ENCODE data around the gene PPM1N. TPM values are rescaled to one million over a fixed set of nuclear protein-coding genes. Genes with fewer than 3 reads are reported as not detected.

The PPM1N gene
- total and polyA plus RNA-seq, 2 of the 4 experiments (the other 2 are of a cell fraction) = 0.90 to 1.6 TPM

DNA sequence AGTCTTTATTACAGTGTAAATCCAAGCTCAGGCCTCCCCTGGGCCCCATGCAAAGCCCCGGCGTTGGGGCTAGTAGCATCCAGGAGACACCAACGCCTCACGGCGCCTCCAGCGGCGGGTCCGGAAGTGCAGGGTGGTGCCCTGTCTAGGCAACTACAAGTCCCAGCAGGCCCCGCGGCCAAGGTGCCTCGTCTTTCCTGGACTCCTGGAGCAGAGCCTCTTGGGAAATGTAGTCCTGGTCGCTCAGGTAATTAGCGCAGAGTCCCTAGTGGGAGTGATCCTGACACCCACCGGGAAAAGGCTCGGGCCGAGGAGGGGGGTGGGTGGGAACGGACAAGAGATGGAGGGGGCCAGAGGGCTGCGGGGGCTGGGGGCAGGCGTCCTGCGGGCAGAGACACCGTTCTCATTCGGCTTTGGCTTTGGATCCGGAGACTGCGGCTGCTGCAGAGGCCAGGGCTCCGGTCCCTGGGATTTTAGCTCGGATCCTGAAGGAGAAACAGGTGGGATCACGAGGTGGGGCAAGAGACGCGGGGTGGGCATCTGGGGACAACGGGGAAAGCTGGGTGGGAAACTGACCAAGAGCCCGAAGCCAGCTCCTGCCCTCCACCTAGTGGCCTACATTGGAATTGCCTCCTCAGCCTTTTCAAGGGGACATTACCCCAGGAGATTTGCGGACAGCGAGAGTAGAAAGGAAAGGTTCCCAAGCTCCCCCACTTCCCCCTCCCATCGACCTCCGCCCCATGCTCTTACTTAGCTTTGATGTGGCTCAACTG lies 12.8 kb upstream of the PPM1N start:
- Histone ChIP-seq H3K36me3 (ENCODE audit: control insufficient read depth, insufficient read depth, low read length) (no peaks in the 10 kb centered on the region), H3K14ac (replicated peaks; ENCODE audit: low read depth, low read length) (peak overlapping the region; percentile 64; the same call in 1 of the 2 replicates), H3K4me1 (ENCODE audit: control insufficient read depth, insufficient read depth, low read length) (no peaks in the 10 kb centered on the region), H2BK15ac (ENCODE audit: low read depth, low read length) (no peak overlapping the region), H2AK9ac (replicated peaks; ENCODE audit: low read depth, low read length, poor library complexity) (peak overlapping the region; percentile 78), H2BK120ac (ENCODE audit: low read depth, low read length) (no peak overlapping the region; the same call in 1 of the 2 replicates), H3K9me3 (ENCODE audit: control insufficient read depth, insufficient read depth, low read length) (no peaks in the 10 kb centered on the region), H3K4me3 (ENCODE audit: insufficient read depth, low read depth, low read length) (peak overlapping the region; percentile 57), H3K18ac (ENCODE audit: low read depth, low read length) (no peak overlapping the region), H4K91ac (ENCODE audit: insufficient read depth, low read depth, low read length) (0 out of 2 replicates have a peak overlapping the region, but pooled peaks have one; percentile 21), H3K56ac (ENCODE audit: extremely low read depth, insufficient read depth, low read length) (no peak overlapping the region), H2AK5ac (ENCODE audit: low read depth, low read length) (peak overlapping the region; percentile 67; the same call in 1 of the 2 replicates), H3K27me3 (ENCODE audit: control insufficient read depth, insufficient read depth, low read length) (no peaks in the 10 kb centered on the region), H3K23ac (ENCODE audit: low read depth, low read length) (no peak overlapping the region), H3K4me2 (ENCODE audit: low read depth, low read length) (peak overlapping the region; percentile 73), H3K9ac (ENCODE audit: low read depth, low read length) (peak overlapping the region; percentile 52), H4K5ac (ENCODE audit: low read depth, low read length) (no peak overlapping the region), H3K9me1 (ENCODE audit: insufficient read depth, low read length) (peaks cover 6% of the 10 kb centered on the region; the same call in 1 of the 2 replicates), H3K4ac (ENCODE audit: low read depth, low read length) (peak overlapping the region; percentile 56; the same call in 1 of the 2 replicates), H3K79me1 (ENCODE audit: low read depth in 1 of 2, low read length in 2 of 2) (no peaks in the 10 kb centered on the region; a peak in 1 of 4 replicates), H4K20me1 (ENCODE audit: insufficient read depth, low read length) (no peaks in the 10 kb centered on the region), H4K8ac (ENCODE audit: low read depth in 2 of 2, low read length in 2 of 2) (peak overlapping the region in 1 of 2 experiments; percentile 87; a peak in 2 of 4 replicates), H2AFZ (replicated peaks; ENCODE audit: low read length, poor library complexity) (peak overlapping the region; percentile 94), H2BK20ac (ENCODE audit: low read depth, low read length) (peak overlapping the region; percentile 51; the same call in 1 of the 2 replicates), H2BK5ac (ENCODE audit: low read depth, low read length, poor library complexity, severe bottlenecking) (peak overlapping the region; percentile 44), H3K27ac (ENCODE audit: insufficient read depth, low read length) (peak overlapping the region; percentile 47; the same call in 1 of the 2 replicates)
- BruUV-seq (replicated peaks) = no TSS peak
- intact Hi-C loops (cut with micrococcal nuclease) = loop anchor here (1.0 kb wide), 1 partner anchor 46 kb away; no protein-coding TSS in a partner anchor
- ChIA-PET CTCF (interaction anchor here (0.6 to 2.3 kb wide), 10 partner anchors 10 to 157 kb away, joined by 3 to 21 read pairs (median 6); partner anchors contain the start of genes FOSB, PPM1N and RTN2), POLR2A (ENCODE audit: unreplicated experiment) (no interaction called here)
- dilution Hi-C loops (cut with HindIII; ENCODE audit: low sequenced_read_pairs, unreplicated experiment) = no loop called here
- 11% methylated on average over 11 of the region's 35 CpGs; no CpG with 5 or more reads in 1 of the 2 experiments for WGBS, 2 experiments (ENCODE audit: extremely low coverage in 2 of 2, insufficient read length in 1 of 2)
- in situ Hi-C loops (cut with MboI; ENCODE audit: low sequenced_read_pairs) = no loop called here
- ATAC-seq (ENCODE audit: low read depth) (peak; percentile 100), DNase-seq (peak; percentile 90)
- TF ChIP-seq POLR2A (IDR thresholded peaks at IDR 0.05; ENCODE audit: low read depth, low read length) = no peak
- TF ChIP-seq MAFK (IDR thresholded peaks at IDR 0.05; ENCODE audit: low read depth, low read length) = peak; percentile 82
- peak; percentile 69 for TF ChIP-seq RAD21 (IDR thresholded peaks at IDR 0.05; ENCODE audit: low read length)
- TF ChIP-seq RCOR1 (IDR thresholded peaks at IDR 0.05; ENCODE audit: insufficient replicate concordance, low read length) = no peak
- TF ChIP-seq MAZ (IDR thresholded peaks at IDR 0.05; ENCODE audit: borderline replicate concordance, low read depth, low read length) = peak; percentile 22; the same call in 1 of the 2 replicates
- no peak for TF ChIP-seq CEBPB (IDR thresholded peaks at IDR 0.05; ENCODE audit: low read depth, low read length)
- TF ChIP-seq RFX5 (IDR thresholded peaks at IDR 0.05; ENCODE audit: low read depth, low read length) = no peak
- TF ChIP-seq, protein P1, sequence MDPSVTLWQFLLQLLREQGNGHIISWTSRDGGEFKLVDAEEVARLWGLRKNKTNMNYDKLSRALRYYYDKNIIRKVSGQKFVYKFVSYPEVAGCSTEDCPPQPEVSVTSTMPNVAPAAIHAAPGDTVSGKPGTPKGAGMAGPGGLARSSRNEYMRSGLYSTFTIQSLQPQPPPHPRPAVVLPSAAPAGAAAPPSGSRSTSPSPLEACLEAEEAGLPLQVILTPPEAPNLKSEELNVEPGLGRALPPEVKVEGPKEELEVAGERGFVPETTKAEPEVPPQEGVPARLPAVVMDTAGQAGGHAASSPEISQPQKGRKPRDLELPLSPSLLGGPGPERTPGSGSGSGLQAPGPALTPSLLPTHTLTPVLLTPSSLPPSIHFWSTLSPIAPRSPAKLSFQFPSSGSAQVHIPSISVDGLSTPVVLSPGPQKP (IDR thresholded peaks at IDR 0.05; ENCODE audit: borderline replicate concordance, low read depth, low read length) = no peak
- peak; percentile 52; the same call in 1 of the 2 replicates for TF ChIP-seq SMC3 (IDR thresholded peaks at IDR 0.05; ENCODE audit: low read depth, low read length)
- TF ChIP-seq, protein P2, sequence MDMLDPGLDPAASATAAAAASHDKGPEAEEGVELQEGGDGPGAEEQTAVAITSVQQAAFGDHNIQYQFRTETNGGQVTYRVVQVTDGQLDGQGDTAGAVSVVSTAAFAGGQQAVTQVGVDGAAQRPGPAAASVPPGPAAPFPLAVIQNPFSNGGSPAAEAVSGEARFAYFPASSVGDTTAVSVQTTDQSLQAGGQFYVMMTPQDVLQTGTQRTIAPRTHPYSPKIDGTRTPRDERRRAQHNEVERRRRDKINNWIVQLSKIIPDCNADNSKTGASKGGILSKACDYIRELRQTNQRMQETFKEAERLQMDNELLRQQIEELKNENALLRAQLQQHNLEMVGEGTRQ (IDR thresholded peaks at IDR 0.05; ENCODE audit: low read depth, low read length) = no peak
- TF ChIP-seq, protein P3, sequence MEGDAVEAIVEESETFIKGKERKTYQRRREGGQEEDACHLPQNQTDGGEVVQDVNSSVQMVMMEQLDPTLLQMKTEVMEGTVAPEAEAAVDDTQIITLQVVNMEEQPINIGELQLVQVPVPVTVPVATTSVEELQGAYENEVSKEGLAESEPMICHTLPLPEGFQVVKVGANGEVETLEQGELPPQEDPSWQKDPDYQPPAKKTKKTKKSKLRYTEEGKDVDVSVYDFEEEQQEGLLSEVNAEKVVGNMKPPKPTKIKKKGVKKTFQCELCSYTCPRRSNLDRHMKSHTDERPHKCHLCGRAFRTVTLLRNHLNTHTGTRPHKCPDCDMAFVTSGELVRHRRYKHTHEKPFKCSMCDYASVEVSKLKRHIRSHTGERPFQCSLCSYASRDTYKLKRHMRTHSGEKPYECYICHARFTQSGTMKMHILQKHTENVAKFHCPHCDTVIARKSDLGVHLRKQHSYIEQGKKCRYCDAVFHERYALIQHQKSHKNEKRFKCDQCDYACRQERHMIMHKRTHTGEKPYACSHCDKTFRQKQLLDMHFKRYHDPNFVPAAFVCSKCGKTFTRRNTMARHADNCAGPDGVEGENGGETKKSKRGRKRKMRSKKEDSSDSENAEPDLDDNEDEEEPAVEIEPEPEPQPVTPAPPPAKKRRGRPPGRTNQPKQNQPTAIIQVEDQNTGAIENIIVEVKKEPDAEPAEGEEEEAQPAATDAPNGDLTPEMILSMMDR (conservative IDR thresholded peaks at IDR 0.05; ENCODE audit: low read depth, low read length) = peak; percentile 83
- TF ChIP-seq BHLHE40 (IDR thresholded peaks at IDR 0.05; ENCODE audit: low read depth, low read length) = no peak
- 0 out of 2 replicates have a peak, but pooled peaks have one; percentile 4 for TF ChIP-seq CHD1 (IDR thresholded peaks at IDR 0.05; ENCODE audit: low read depth, low read length)
